Measurements from ENCODE around the gene IGBP1. TPM values are rescaled to one million over a fixed set of nuclear protein-coding genes. Genes with fewer than 3 reads are reported as not detected.
A peak's percentile ranks its signal among the peaks of the same experiment; 100 is the strongest.

Gene IGBP1
- 23.8 TPM for polyA plus RNA-seq (2012; ENCODE audit: insufficient read length, low read depth)

- TF ChIP-seq REST (IDR thresholded peaks at IDR 0.05; ENCODE audit: insufficient read depth in 1 of 2, low read depth in 2 of 2, low read length in 2 of 2): no peak
- TF ChIP-seq TAF1 (IDR thresholded peaks at IDR 0.05; ENCODE audit: borderline replicate concordance, insufficient read depth, low read length): no peak
- no peak for TF ChIP-seq SIN3A (IDR thresholded peaks at IDR 0.05; ENCODE audit: borderline replicate concordance, insufficient read depth, low read length)
- TF ChIP-seq POLR2AphosphoS5 (IDR thresholded peaks at IDR 0.05; ENCODE audit: low read depth, low read length): peak; percentile 56; the same call in 1 of the 2 replicates
- TF ChIP-seq FOXP2 (optimal IDR thresholded peaks at IDR 0.05; ENCODE audit: borderline replicate concordance, extremely low read depth, extremely low read length, insufficient read depth): no peak
Measured at GRCh38 chrX:70133303-70134115, at the start of gene IGBP1. Gene IGBP1, plus strand, starts transcription at chrX:70133447. Its CDS starts 501 bp downstream, at chrX:70133948.

- TF ChIP-seq FOXP2 (optimal IDR thresholded peaks at IDR 0.05; ENCODE audit: borderline replicate concordance, extremely low read depth, extremely low read length, insufficient read depth): no peak
- TF ChIP-seq TAF1 (IDR thresholded peaks at IDR 0.05; ENCODE audit: borderline replicate concordance, insufficient read depth, low read length): no peak
- no peak for TF ChIP-seq POLR2AphosphoS5 (IDR thresholded peaks at IDR 0.05; ENCODE audit: low read depth, low read length)
- TF ChIP-seq SIN3A (IDR thresholded peaks at IDR 0.05; ENCODE audit: borderline replicate concordance, insufficient read depth, low read length): no peak
- TF ChIP-seq REST (IDR thresholded peaks at IDR 0.05; ENCODE audit: insufficient read depth in 1 of 2, low read depth in 2 of 2, low read length in 2 of 2): no peak
Measured at GRCh38 chrX:70084592-70085240, 48.5 kb upstream of the IGBP1 start.

- TF ChIP-seq FOXP2 (optimal IDR thresholded peaks at IDR 0.05; ENCODE audit: borderline replicate concordance, extremely low read depth, extremely low read length, insufficient read depth) (no peak), TAF1 (IDR thresholded peaks at IDR 0.05; ENCODE audit: borderline replicate concordance, insufficient read depth, low read length) (no peak), REST (IDR thresholded peaks at IDR 0.05; ENCODE audit: insufficient read depth in 1 of 2, low read depth in 2 of 2, low read length in 2 of 2) (no peak), POLR2AphosphoS5 (IDR thresholded peaks at IDR 0.05; ENCODE audit: low read depth, low read length) (no peak), SIN3A (IDR thresholded peaks at IDR 0.05; ENCODE audit: borderline replicate concordance, insufficient read depth, low read length) (no peak)
Measured at GRCh38 chrX:70087857-70088630, 45.2 kb upstream of the IGBP1 start.

- TF ChIP-seq SIN3A (IDR thresholded peaks at IDR 0.05; ENCODE audit: borderline replicate concordance, insufficient read depth, low read length) (no peak), FOXP2 (optimal IDR thresholded peaks at IDR 0.05; ENCODE audit: borderline replicate concordance, extremely low read depth, extremely low read length, insufficient read depth) (no peak), REST (IDR thresholded peaks at IDR 0.05; ENCODE audit: insufficient read depth in 1 of 2, low read depth in 2 of 2, low read length in 2 of 2) (no peak), TAF1 (IDR thresholded peaks at IDR 0.05; ENCODE audit: borderline replicate concordance, insufficient read depth, low read length) (no peak), POLR2AphosphoS5 (IDR thresholded peaks at IDR 0.05; ENCODE audit: low read depth, low read length) (no peak)
Measured at GRCh38 chrX:70088751-70089150, 44.5 kb upstream of the IGBP1 start.
